Aorta (tissue), 5 donors: ENCODE results near the gene MRPL53. TPM values are rescaled to one million over a fixed set of nuclear protein-coding genes. Genes with fewer than 3 reads are reported as not detected.

Experiments
- ATAC-seq: fragments of 200-7000 bp; cut with Tn5 transposase; one replicate; pipeline ENCODE4 v1.9.1; 2022; ENCODE audit warnings: moderate library complexity; ENCODE audit not compliant: low FRiP score
- DNase-seq, 2 donors: peaks; one replicate each; pipeline ENCODE4 v3.0.0-alpha.2; 2020
- H3K27ac ChIP-seq, 2 donors: one replicate each; pipeline ENCODE4 v1.5.1; 2013; ENCODE audit warnings: low read length in 2 of 2, mild to moderate bottlenecking in 2 of 2, moderate library complexity in 2 of 2, control low read depth in 1 of 2, inconsistent platforms in 1 of 2, low read depth in 1 of 2
- H3K27me3 ChIP-seq, 2 donors: one replicate each; pipeline ENCODE4 v1.6.1; 2013; ENCODE audit warnings: control low read depth in 1 of 2, low read length in 1 of 2, mild to moderate bottlenecking in 1 of 2, moderate library complexity in 1 of 2; ENCODE audit not compliant: insufficient read depth in 2 of 2, control insufficient read depth in 1 of 2
- H3K36me3 ChIP-seq, 2 donors: one replicate each; pipeline ENCODE4 v1.6.1; 2013; ENCODE audit warnings: control low read depth in 1 of 2, low read length in 1 of 2, mild to moderate bottlenecking in 1 of 2; ENCODE audit not compliant: insufficient read depth in 2 of 2, control insufficient read depth in 1 of 2
- H3K4me1 ChIP-seq, 2 donors: one replicate each; pipeline ENCODE4 v1.6.1; 2013; ENCODE audit warnings: low read length in 2 of 2, control low read depth in 1 of 2, mild to moderate bottlenecking in 1 of 2, moderate library complexity in 1 of 2; ENCODE audit not compliant: insufficient read depth in 2 of 2, control insufficient read depth in 1 of 2
- H3K4me3 ChIP-seq, 2 donors: one replicate each; pipeline ENCODE4 v1.5.1; 2013; ENCODE audit warnings: low read length in 2 of 2, control low read depth in 1 of 2, mild to moderate bottlenecking in 1 of 2
- H3K9me3 ChIP-seq: one replicate; pipeline ENCODE4 v1.6.1; 2013; ENCODE audit warnings: mild to moderate bottlenecking, low read length; ENCODE audit not compliant: control insufficient read depth
- WGBS, 2 donors: extraction: QIAGEN DNeasy Blood & Tissue Kit; methylation state at CpG; one replicate each; pipeline ENCODE4 v1.1.7; 2013; 5-methylcytosine and 5-hydroxymethylcytosine counted together
- intact Hi-C, 2 donors: fragments of 100-400 bp; cut with DNase I; formaldehyde crosslinking; loops; one replicate each; pipeline versions ENCODE4 v1.14.2 to v1.15.0; 2022
- polyA plus RNA-seq, 2 donors: library from polyadenylated mRNA; stranded (reverse); fragments of 200-250 nt; gene quantifications; one replicate each; pipeline ENCODE4 v1.2.3, GENCODE V29; 2013
- total RNA-seq, 2 donors: library from RNA; stranded (reverse); fragmentation: NEBNext Ultra II Directional; extraction: Animal tissue kit (Norgen Biotek cat#: 25700); gene quantifications; one replicate each; pipeline ENCODE4 v1.2.1, GENCODE V29; 2021
- donor health status: healthy with polysubstance abuse.
- donor health status: Bipolar disorder and iron deficiency.
- donor health status: DM: no; HTN: no; CAD: no.
- donor health status: DM: no; HTN: no; CAD: no.
- donor health status: DM: yes; HTN: yes; CAD: no.

Gene MRPL53
- total and polyA plus RNA-seq, 4 donors = 55.1 to 63.1 (median 56.2) TPM

DNA sequence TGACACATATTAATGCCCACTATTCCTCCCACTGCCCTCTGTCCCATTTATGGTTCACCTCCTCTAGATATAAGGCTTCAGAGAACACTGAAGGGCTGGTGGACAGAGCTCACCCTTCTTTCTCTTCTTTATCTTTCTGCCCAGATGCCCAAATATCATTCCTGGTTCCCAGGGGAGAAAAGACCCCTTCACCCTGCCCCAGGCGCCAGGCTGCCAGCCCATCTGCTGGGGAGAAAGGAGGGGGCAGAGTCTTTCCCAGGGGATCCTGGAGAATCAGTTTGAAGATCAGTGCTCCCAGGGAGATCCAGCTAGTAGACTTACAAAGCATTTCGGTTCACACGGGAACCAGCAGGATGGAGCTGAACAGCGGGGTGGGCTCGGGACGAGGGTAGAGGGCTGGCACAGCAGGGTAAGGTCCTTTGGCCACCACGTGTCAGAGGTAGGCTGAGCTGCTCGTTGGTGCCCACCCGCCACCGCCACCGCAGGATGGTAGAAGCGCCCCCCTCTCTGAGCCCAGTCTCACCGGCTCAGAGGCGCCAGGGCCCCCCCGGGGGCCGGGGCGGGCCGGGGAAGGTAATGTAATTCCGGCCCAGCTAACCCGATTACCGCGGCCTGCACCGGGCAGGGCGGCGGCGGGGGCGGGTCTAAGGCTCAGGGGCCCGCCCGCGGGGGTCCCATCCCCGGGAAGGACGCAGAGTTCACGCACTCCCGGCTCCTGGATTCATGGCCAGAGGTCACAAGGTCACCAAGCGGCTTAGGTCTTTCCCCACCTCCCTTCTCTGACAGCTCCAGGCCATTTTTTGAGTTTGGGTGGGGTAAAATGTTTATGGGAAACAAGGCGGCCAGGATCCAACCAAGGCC is 40.5 kb upstream of the MRPL53 start:
- no peak for DNase-seq
- no peak for ATAC-seq
- 8% methylated on average over 26 to 36 of the region's 36 CpGs for WGBS, 2 donors
- Histone ChIP-seq H3K27me3 (no peaks in the 10 kb centered on the region), H3K4me3 (no peak overlapping the region), H3K36me3 (no peaks in the 10 kb centered on the region), H3K27ac (no peak overlapping the region), H3K9me3 (no peaks in the 10 kb centered on the region), H3K4me1 (no peaks in the 10 kb centered on the region)
- intact Hi-C loops = no loop called here

DNA sequence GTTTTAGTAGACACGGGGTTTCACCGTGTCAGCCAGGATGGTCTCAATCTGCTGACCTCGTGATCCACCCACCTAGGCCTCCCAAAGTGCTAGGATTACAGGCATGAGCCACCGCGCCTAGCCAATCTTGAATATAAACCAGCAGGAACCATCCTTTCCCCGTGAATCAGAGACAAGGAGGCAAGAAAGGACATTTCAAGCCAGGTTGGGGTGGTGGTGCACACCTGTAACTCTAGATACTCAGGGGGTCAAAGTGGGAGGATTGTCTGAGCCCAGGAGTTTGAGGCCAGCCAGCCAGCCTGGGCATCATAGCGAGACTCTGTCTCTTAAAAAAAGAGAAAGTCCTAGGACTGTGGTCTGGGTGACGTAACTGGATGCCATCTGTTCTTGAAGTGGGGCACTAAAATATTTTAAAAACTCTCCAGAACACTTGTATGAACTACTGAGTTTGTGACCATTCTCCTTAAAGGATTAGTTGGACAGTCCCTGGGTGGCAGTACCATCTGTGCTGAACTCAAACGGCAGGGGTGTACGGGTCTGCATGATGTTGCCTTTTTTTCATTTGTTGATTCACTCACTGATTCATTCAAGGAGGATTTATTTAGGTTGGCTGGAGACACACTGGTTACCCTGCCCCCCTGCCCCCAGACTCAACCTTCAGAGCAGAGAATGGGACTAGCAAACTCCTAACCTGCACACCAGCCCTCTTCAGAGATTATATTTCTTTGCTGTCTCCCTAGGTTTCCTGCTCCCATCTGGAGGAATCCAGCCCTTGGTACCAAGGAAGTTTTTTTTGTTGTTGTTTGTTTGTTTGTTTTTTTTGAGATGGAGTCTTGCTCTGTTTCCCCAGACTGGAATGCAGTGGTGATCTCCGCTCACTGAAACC is 38.9 kb upstream of the MRPL53 start:
- no peak overlapping the region for H3K27ac ChIP-seq
- DNase-seq (no peak), ATAC-seq (no peak)
- intact Hi-C loops = no loop called here
- H3K9me3 ChIP-seq = no peaks in the 10 kb centered on the region
- no peaks in the 10 kb centered on the region for H3K4me1 ChIP-seq
- no peak overlapping the region for H3K4me3 ChIP-seq
- no peaks in the 10 kb centered on the region for H3K27me3 ChIP-seq
- 28 to 37% methylated on average over 11 of the region's 11 CpGs for WGBS, 2 donors
- H3K36me3 ChIP-seq = no peaks in the 10 kb centered on the region

DNA sequence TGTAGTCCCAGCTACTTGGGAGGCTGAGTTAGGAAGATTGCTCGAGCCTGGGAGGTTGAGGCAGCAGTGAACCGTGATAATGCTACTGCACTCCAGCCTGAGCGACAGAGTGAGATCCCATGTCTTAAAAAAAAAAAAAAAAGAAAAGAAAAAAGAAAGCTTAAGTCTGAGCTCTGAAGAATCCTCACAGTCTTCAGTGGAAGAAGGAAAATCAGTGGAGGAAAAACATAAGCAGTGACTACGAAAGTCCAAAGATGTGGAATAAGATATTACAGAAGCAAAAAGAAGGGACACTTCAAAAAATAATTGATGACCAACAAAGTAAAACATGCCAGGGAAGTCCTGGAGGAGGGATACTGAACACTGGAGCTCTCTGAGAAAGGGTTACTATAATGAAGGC is 37.8 kb upstream of the MRPL53 start:
- DNase-seq (no peak), ATAC-seq (no peak)
- H3K36me3 ChIP-seq = peaks cover 0 to 1% of the 10 kb centered on the region in 2 donors
- no peak overlapping the region for H3K4me3 ChIP-seq
- H3K27me3 ChIP-seq = no peaks in the 10 kb centered on the region
- H3K9me3 ChIP-seq = no peaks in the 10 kb centered on the region
- H3K4me1 ChIP-seq = no peaks in the 10 kb centered on the region
- intact Hi-C loops = no loop called here
- 74 to 78% methylated on average over 4 of the region's 4 CpGs for WGBS, 2 donors
- H3K27ac ChIP-seq = no peak overlapping the region

DNA sequence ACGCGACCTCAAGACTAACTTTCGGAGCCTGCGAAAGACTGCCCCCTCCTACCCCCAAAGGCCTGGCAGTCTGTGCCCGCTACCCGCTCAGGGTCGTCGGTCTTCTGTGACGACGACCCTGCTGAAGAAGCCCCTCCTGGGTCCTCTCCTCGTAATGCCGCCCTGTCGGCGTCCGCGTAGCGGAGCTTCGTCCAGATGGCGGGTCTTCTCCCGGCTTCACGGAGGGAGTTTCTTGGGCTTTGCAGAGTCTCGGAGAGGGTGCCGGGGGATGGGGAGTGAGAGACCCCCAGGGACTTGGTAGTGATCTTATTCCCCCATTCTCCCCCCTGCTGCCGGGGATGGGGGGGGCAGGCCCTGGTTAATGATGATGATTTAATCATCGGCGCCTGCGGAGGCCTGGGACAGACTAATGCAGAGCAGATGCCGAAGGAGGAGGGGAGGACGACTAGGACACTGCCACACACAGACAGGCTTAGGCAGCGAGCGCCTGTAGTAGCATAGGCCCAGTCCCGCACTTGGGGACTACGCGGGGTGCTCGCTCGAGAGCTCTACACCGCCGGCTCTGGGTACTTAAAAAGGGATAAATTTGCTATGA is 35.5 kb upstream of the MRPL53 start:
- intact Hi-C loops = loop anchor here in 1 of 2 donors (2.0 kb wide), 1 partner anchor 21 kb away; the partner anchor contains the start of genes AUP1 and HTRA2
- H3K36me3 ChIP-seq = peaks cover 0 to 1% of the 10 kb centered on the region in 2 donors
- ATAC-seq (no peak), DNase-seq (no peak)
- no peaks in the 10 kb centered on the region for H3K27me3 ChIP-seq
- H3K4me1 ChIP-seq = no peaks in the 10 kb centered on the region
- peak overlapping the region in 1 of 2 donors; percentile 23 for H3K27ac ChIP-seq
- WGBS, 2 donors = 17 to 18% methylated on average over 38 of the region's 38 CpGs
- H3K9me3 ChIP-seq = no peaks in the 10 kb centered on the region
- peak overlapping the region; percentile 15 to 51 for H3K4me3 ChIP-seq

DNA sequence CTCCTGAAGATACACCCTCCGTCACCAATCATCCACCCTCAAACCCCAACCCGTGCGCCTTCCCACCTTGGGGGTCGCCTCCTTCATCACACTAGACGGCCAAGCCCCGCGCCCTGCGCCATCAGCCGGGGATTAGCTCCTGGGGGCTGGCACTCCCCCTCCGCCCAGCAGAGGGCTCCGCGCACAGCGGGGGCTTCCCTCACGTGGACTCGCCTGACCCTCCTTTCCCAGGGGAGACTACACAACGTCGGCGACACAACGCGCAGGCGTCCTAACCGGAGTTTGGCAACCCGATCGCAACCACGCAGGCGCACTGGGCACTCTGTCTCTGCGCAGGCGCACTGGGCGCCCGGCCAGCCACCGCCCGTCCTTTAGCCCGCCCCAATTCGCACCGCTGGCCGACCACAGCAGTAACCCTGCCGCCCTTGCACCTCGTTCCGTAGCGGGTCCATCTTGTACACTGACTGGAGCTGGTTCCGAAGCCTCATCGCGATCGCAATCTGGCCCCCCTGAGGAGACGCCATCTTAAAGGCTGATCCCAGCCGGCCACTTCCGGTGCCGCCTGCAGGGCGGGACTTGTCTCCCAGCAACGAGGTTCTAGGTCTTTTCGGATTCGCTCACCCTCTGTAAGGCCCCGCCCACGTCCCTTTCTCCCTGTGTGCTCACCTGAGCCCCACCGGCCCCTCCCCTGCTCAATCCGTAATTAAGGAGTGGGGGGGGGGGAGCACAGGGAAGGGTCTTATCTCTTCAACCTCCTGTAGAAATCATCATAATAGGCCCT is 34.9 kb upstream of the MRPL53 start, which contains the start of gene PCGF1:
PCGF1 (minus strand) TSS at position 551 of the 781 bp plus-strand sequence; CDS start at position 524, 27 bp downstream.
- Histone ChIP-seq H3K4me1 (no peaks in the 10 kb centered on the region), H3K27ac (peak within 1 kb of the TSS in 1 of 2 donors; percentile 79), H3K27me3 (no peaks in the 10 kb centered on the region), H3K9me3 (no peaks in the 10 kb centered on the region), H3K36me3 (peaks cover 0 to 1% of the 10 kb centered on the region in 2 donors), H3K4me3 (peak within 1 kb of the TSS; percentile 16 to 51)
- WGBS, 2 donors = 1% methylated on average over 56 of the region's 56 CpGs
- intact Hi-C loops = loop anchor here in 1 of 2 donors (2.0 kb wide), 1 partner anchor 21 kb away; the partner anchor contains the start of genes AUP1 and HTRA2
- DNase-seq (peak; percentile 99 to 100), ATAC-seq (peak; percentile 96)

DNA sequence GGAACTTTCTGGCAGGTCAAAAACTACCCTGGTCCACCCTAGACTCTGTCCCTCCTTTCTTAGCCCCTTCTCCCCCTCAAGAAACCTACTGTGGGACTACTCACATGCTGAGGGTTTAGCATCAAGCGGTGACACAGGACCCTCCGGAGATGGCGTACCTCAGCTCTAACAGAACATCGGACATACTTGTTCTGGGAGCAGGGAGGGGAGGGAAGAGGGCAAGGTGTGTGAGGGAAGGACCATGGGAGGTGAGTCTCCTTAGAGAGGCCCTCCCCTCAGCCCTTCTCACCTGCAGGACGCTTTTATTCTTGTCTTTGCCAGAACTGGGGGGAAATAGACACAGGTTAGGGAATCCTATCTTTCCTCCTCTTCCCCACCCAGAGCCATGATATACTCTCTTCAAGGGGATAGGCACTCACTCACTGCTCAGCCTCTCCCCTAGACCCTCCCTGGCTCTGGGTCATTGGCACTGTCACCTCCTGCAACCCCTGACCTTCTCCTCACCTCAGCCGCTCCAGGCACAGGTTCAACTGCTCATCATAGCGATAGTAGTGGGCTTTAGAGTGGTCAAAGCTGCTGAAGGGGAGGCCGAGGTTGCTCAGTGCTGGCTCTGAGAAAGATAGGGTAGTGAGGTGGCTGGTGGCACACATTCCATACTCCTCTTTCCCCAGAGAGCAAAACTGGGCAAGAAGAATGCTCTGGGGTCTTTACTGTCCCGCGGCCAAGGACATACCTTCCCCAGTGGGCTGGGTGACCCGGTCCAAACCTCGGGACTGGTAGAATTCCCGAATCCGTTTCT is 33.2 kb upstream of the MRPL53 start:
- WGBS, 2 donors = 96% methylated on average over 14 of the region's 14 CpGs
- Histone ChIP-seq H3K4me3 (no peak overlapping the region), H3K9me3 (no peaks in the 10 kb centered on the region), H3K27me3 (no peaks in the 10 kb centered on the region), H3K27ac (no peak overlapping the region), H3K4me1 (no peaks in the 10 kb centered on the region), H3K36me3 (peaks cover 0 to 1% of the 10 kb centered on the region in 2 donors)
- intact Hi-C loops = loop anchor here in 1 of 2 donors (2.0 kb wide), 1 partner anchor 23 kb away; the partner anchor contains the start of genes AUP1 and HTRA2
- ATAC-seq = no peak
- DNase-seq = no peak

DNA sequence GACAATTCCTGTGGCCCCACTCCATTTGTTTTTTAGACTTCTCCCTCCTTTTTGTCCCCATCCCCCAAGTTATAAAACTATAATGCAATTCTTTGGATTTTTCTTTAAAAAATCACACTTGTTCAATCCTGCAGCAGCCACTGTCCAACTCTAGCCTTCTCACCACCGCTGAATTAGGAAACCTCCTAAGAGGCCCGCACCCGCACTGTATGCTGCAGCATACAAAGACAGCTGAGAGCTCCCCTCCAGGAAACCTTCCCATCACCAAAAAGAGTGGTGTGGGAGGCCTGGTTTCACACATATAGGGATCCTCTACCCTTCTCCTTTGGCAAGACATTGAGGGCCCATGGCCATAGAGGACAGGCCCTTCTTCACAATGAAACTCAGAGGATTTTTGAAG is 32.1 kb upstream of the MRPL53 start:
- peaks cover 0 to 1% of the 10 kb centered on the region in 2 donors for H3K36me3 ChIP-seq
- ATAC-seq = no peak
- 93 to 96% methylated on average over 3 of the region's 3 CpGs for WGBS, 2 donors
- H3K4me3 ChIP-seq = no peak overlapping the region
- DNase-seq = no peak
- no peaks in the 10 kb centered on the region for H3K9me3 ChIP-seq
- intact Hi-C loops = no loop called here
- H3K4me1 ChIP-seq = no peaks in the 10 kb centered on the region
- H3K27ac ChIP-seq = no peak overlapping the region
- no peaks in the 10 kb centered on the region for H3K27me3 ChIP-seq
